H9 (cell line): Measurements from ENCODE around the gene RGS6. TPM values are rescaled to one million over a fixed set of nuclear protein-coding genes. Genes with fewer than 3 reads are reported as not detected.

Source experiments
- DNase-seq: peaks from one replicate; pipeline ENCODE4 v3.0.0-alpha.2; 2017
- H2AFZ ChIP-seq: one replicate; pipeline ENCODE4 v1.6.1; 2013; ENCODE audit warnings: mild to moderate bottlenecking, low read length, control low read depth, moderate library complexity
- H2AK5ac ChIP-seq: 2 replicates; pipeline ENCODE4 v1.6.1; 2013; ENCODE audit warnings: low read length, control low read depth, mixed read lengths; ENCODE audit not compliant: insufficient read length
- H2BK120ac ChIP-seq: one replicate; pipeline ENCODE4 v1.6.1; 2013; ENCODE audit warnings: low read depth, mild to moderate bottlenecking, low read length, control low read depth, inconsistent platforms; ENCODE audit not compliant: poor library complexity, severe bottlenecking
- H2BK12ac ChIP-seq: 2 replicates; pipeline ENCODE4 v1.6.1; 2013; ENCODE audit warnings: low read length, control low read depth, mixed read lengths, low read depth; ENCODE audit not compliant: insufficient read length
- H2BK15ac ChIP-seq: 2 replicates; pipeline ENCODE4 v1.6.1; 2013; ENCODE audit warnings: low read depth, low read length, control low read depth
- H2BK20ac ChIP-seq: one replicate; pipeline ENCODE4 v1.6.1; 2013; ENCODE audit warnings: low read depth, mild to moderate bottlenecking, low read length, control low read depth, inconsistent platforms; ENCODE audit not compliant: poor library complexity, severe bottlenecking
- H2BK5ac ChIP-seq: 2 replicates; pipeline ENCODE4 v1.6.1; 2013; ENCODE audit warnings: low read length, control low read depth, mixed read lengths; ENCODE audit not compliant: insufficient read length
- H3K14ac ChIP-seq: 2 replicates; pipeline ENCODE4 v1.6.1; 2013; ENCODE audit warnings: low read length, control low read depth; ENCODE audit not compliant: insufficient read depth
- H3K18ac ChIP-seq: 2 replicates; pipeline ENCODE4 v1.6.1; 2013; ENCODE audit warnings: low read depth, mild to moderate bottlenecking, mixed read lengths, low read length, control low read depth; ENCODE audit not compliant: insufficient read length
- H3K23ac ChIP-seq: 2 replicates; pipeline ENCODE4 v1.6.1; 2013; ENCODE audit warnings: low read length, control low read depth, mixed read lengths, low read depth; ENCODE audit not compliant: insufficient read length
- H3K23me2 ChIP-seq: 2 replicates; pipeline ENCODE4 v1.6.1; 2013; ENCODE audit warnings: low read depth, mild to moderate bottlenecking, mixed read lengths, low read length, control low read depth; ENCODE audit not compliant: insufficient read length, poor library complexity, severe bottlenecking
- H3K27ac ChIP-seq: 2 replicates; pipeline ENCODE4 v1.5.1; 2013; ENCODE audit warnings: low read length, control low read depth, mixed read lengths, low read depth; ENCODE audit not compliant: insufficient read length
- H3K27me3 ChIP-seq: 2 replicates; pipeline ENCODE4 v1.6.1; 2013; ENCODE audit warnings: low read length, control low read depth, inconsistent platforms; ENCODE audit not compliant: insufficient read depth
- H3K4ac ChIP-seq: 2 replicates; pipeline ENCODE4 v1.6.1; 2013; ENCODE audit warnings: low read depth, mild to moderate bottlenecking, control low read depth, inconsistent platforms, low read length, moderate library complexity
- H3K4me1 ChIP-seq: 2 replicates; pipeline ENCODE4 v1.6.1; 2013; ENCODE audit warnings: low read length, control low read depth, inconsistent platforms; ENCODE audit not compliant: insufficient read depth
- H3K4me2 ChIP-seq: 2 replicates; pipeline ENCODE4 v1.6.1; 2013; ENCODE audit warnings: low read length, control low read depth, mixed read lengths; ENCODE audit not compliant: insufficient read length, insufficient read depth
- H3K56ac ChIP-seq: 2 replicates; pipeline ENCODE4 v1.6.1; 2013; ENCODE audit warnings: low read depth, mild to moderate bottlenecking, mixed read lengths, low read length, control low read depth; ENCODE audit not compliant: insufficient read length
- H3K79me1 ChIP-seq: 2 replicates; pipeline ENCODE4 v1.6.1; 2013; ENCODE audit warnings: low read depth, mild to moderate bottlenecking, moderate library complexity, low read length, control low read depth, inconsistent platforms; ENCODE audit not compliant: insufficient read depth, poor library complexity, severe bottlenecking
- H3K79me2 ChIP-seq: 2 replicates; pipeline ENCODE4 v1.6.1; 2013; ENCODE audit warnings: low read length, control low read depth, inconsistent platforms; ENCODE audit not compliant: insufficient read depth
- H3K9ac ChIP-seq: 2 replicates; pipeline ENCODE4 v1.6.1; 2013; ENCODE audit warnings: low read length, control low read depth, mixed read lengths; ENCODE audit not compliant: insufficient read length; ENCODE audit errors: extremely low read depth
- H3K9me3 ChIP-seq: one replicate; pipeline ENCODE4 v1.6.1; 2013; ENCODE audit warnings: low read depth, low read length, inconsistent platforms; ENCODE audit not compliant: control insufficient read depth
- H3T11ph ChIP-seq: one replicate; pipeline ENCODE4 v1.6.1; 2013; ENCODE audit warnings: mild to moderate bottlenecking, low read length, control low read depth, inconsistent platforms
- H4K20me1 ChIP-seq: one replicate; pipeline ENCODE4 v1.6.1; 2013; ENCODE audit not compliant: control insufficient read depth, insufficient read length, insufficient read depth
- H4K5ac ChIP-seq: 2 replicates; pipeline ENCODE4 v1.6.1; 2013; ENCODE audit warnings: low read depth, mild to moderate bottlenecking, mixed read lengths, low read length, control low read depth; ENCODE audit not compliant: insufficient read length
- H4K8ac ChIP-seq: replicated peaks from 2 replicates; pipeline ENCODE4 v1.6.1; 2013; ENCODE audit warnings: low read length, control low read depth, mixed read lengths, low read depth; ENCODE audit not compliant: insufficient read length
- H4K91ac ChIP-seq: 2 replicates; pipeline ENCODE4 v1.6.1; 2013; ENCODE audit warnings: low read depth, mild to moderate bottlenecking, moderate library complexity, mixed read lengths, low read length, control low read depth; ENCODE audit not compliant: insufficient read length
- H3K27ac Mint-ChIP-seq, 3 experiments: 2 replicates in 2 of 3; 3 replicates in 1 of 3; pipeline ENCODE4 v1.8.0; 2020 to 2021; ENCODE audit warnings: mixed read lengths in 3 of 3, mild to moderate bottlenecking in 1 of 3, moderate library complexity in 1 of 3
- H3K27me3 Mint-ChIP-seq: 2 replicates; pipeline ENCODE4 v1.8.0; 2021; ENCODE audit warnings: low read depth, mild to moderate bottlenecking, moderate library complexity, mixed read lengths
- H3K36me3 Mint-ChIP-seq, 3 experiments: 2 replicates in 2 of 3; 3 replicates in 1 of 3; pipeline ENCODE4 v1.8.0; 2020 to 2021; ENCODE audit warnings: low read depth in 3 of 3, mixed read lengths in 3 of 3; ENCODE audit not compliant: insufficient read depth in 1 of 3
- H3K4me1 Mint-ChIP-seq, 2 experiments: 2 replicates each; pipeline ENCODE4 v1.8.0; 2020; ENCODE audit warnings: mixed read lengths in 2 of 2
- H3K4me3 Mint-ChIP-seq, 2 experiments: 2 replicates in 1 of 2; 3 replicates in 1 of 2; pipeline ENCODE4 v1.8.0; 2020 to 2021; ENCODE audit warnings: mild to moderate bottlenecking in 2 of 2, mixed read lengths in 2 of 2, moderate library complexity in 1 of 2
- H3K9me3 Mint-ChIP-seq, 2 experiments: 2 replicates in 1 of 2; 3 replicates in 1 of 2; pipeline ENCODE4 v1.8.0; 2020; ENCODE audit warnings: mild to moderate bottlenecking in 2 of 2, mixed read lengths in 2 of 2, moderate library complexity in 1 of 2
- WGBS: extraction: QIAGEN DNeasy Blood & Tissue Kit; methylation state at CpG from one replicate; pipeline ENCODE4 v1.1.7; 2013; ENCODE audit warnings: missing lambda C conversion rate, low lambda C conversion rate, mixed read lengths; ENCODE audit not compliant: insufficient read length; ENCODE audit errors: extremely low coverage; 5-methylcytosine and 5-hydroxymethylcytosine counted together
- total RNA-seq: library from RNA; stranded (reverse); gene quantifications from 2 replicates; pipeline ENCODE4 v1.2.1, GENCODE V29; 2021
- TF ChIP-seq, protein P1 (sequence below): fragments of 200-600 bp; sonication (generic); conservative IDR thresholded peaks from 3 replicates; pipeline ENCODE4 v1.8.0; 2021; ENCODE audit warnings: antibody characterized with exemption, mild to moderate bottlenecking

RGS6 gene
- total RNA-seq, 1 experiment from 2014 or later = 3.0 TPM

DNA sequence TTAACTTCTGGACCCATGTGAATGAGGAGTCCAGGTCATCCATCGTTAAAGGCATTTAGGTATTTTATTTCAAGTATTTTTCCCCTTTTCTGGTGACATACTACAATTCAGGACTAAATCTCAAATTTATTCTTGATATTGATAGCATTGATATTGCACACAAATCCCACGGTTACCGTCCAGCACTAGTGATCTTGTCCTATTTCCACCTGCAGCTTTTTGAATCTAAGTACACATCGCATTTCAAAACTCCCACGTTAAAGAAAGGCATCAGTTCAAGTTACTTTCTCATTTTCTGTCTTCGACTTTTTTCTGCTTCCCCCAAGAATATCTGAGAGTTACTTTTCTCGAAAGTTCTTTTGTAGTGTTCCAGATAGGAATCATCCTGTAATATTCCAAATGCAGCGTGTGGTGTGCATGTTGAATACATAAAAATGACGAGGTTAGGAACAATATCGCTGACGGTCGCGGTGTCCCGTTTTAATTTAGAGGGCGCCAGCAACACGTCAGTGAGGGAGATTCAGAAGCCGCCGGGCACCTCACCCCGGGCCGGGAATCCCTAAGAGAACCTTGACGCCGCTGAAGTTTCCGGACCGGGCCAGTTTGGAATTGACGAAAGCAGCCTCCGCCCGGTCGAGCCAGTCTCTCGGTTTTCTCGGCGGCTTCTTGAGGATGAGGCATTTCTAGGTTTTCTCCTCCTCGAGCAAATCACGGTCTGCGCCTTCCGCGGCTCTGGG, 569 bp upstream of the RGS6 start:
- no peak overlapping the region for H4K91ac ChIP-seq
- H3K18ac ChIP-seq = no peak overlapping the region
- H3K4me3 Mint-ChIP-seq = peak overlapping the region; percentile 43 to 58
- no peak overlapping the region for H2BK15ac ChIP-seq
- TF ChIP-seq, protein P1, sequence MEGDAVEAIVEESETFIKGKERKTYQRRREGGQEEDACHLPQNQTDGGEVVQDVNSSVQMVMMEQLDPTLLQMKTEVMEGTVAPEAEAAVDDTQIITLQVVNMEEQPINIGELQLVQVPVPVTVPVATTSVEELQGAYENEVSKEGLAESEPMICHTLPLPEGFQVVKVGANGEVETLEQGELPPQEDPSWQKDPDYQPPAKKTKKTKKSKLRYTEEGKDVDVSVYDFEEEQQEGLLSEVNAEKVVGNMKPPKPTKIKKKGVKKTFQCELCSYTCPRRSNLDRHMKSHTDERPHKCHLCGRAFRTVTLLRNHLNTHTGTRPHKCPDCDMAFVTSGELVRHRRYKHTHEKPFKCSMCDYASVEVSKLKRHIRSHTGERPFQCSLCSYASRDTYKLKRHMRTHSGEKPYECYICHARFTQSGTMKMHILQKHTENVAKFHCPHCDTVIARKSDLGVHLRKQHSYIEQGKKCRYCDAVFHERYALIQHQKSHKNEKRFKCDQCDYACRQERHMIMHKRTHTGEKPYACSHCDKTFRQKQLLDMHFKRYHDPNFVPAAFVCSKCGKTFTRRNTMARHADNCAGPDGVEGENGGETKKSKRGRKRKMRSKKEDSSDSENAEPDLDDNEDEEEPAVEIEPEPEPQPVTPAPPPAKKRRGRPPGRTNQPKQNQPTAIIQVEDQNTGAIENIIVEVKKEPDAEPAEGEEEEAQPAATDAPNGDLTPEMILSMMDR = no peak
- no peak overlapping the region for H2BK5ac ChIP-seq
- H3K79me2 ChIP-seq = no peaks in the 10 kb centered on the region
- H3K4me1 ChIP-seq = no peaks in the 10 kb centered on the region
- H3K56ac ChIP-seq = no peak overlapping the region
- no peak overlapping the region for H2BK120ac ChIP-seq
- no peak overlapping the region for H4K8ac ChIP-seq
- no peak overlapping the region for H2AFZ ChIP-seq
- H3K79me1 ChIP-seq = no peaks in the 10 kb centered on the region
- H2BK12ac ChIP-seq = no peak overlapping the region
- peaks cover 3 to 8% of the 10 kb centered on the region in 2 experiments; a peak in 3 of 5 replicates for H3K9me3 Mint-ChIP-seq
- H3K23me2 ChIP-seq = peaks cover 10% of the 10 kb centered on the region
- H2BK20ac ChIP-seq = no peak overlapping the region
- no CpG with 5 or more reads among the region's 36 CpGs for WGBS
- no peaks in the 10 kb centered on the region for H3K9me3 ChIP-seq
- peaks cover 16 to 17% of the 10 kb centered on the region in 2 experiments for H3K4me1 Mint-ChIP-seq
- H4K5ac ChIP-seq = no peak overlapping the region
- peaks cover 45% of the 10 kb centered on the region for H3K27me3 Mint-ChIP-seq
- no peak overlapping the region for H3K27ac Mint-ChIP-seq
- H3K14ac ChIP-seq = no peak overlapping the region
- no peak overlapping the region for H3K23ac ChIP-seq
- no peak for DNase-seq
- no peak overlapping the region for H3K27ac ChIP-seq
- H3K4ac ChIP-seq = no peak overlapping the region
- H3K27me3 ChIP-seq = peaks cover 15% of the 10 kb centered on the region; the same call in 1 of the 2 replicates
- H3T11ph ChIP-seq = no peak overlapping the region
- no peaks in the 10 kb centered on the region for H4K20me1 ChIP-seq
- H3K9ac ChIP-seq = no peak overlapping the region
- peak overlapping the region; percentile 68 for H3K4me2 ChIP-seq
- H2AK5ac ChIP-seq = no peak overlapping the region
- H3K36me3 Mint-ChIP-seq = peaks cover 0 to 11% (median 4%) of the 10 kb centered on the region in 3 experiments; a peak in 2 of 7 replicates
